K562 (cell line): Measurements from ENCODE around the gene ROR2. TPM values are rescaled to one million over a fixed set of nuclear protein-coding genes. Genes with fewer than 3 reads are reported as not detected.

Experiments
- ATAC-seq: fragments of 200-7000 bp; cut with Tn5 transposase; 3 replicates; pipeline ENCODE4 v1.9.1; 2020; ENCODE audit warnings: moderate library complexity
- BruUV-seq: library from RNA; stranded (reverse); fragments of 400-500 nt; replicated peaks from 2 replicates; lab custom pipeline; 2021; lab: Mats Ljungman, UMichigan
- CTCF ChIA-PET: fragments of 300-600 bp; formaldehyde crosslinking; extraction: SDS; loops from one replicate; lab custom pipeline; 2021; ENCODE audit warnings: low intra/inter-chr PET ratio; lab: Yijun Ruan, JAX
- POLR2A ChIA-PET: fragments of 300-600, 350-650 bp; sonication (Branson Sonifier 250); formaldehyde crosslinking; extraction: SDS; loops from one replicate; lab custom pipeline; 2021; ENCODE audit warnings: antibody characterized with exemption, inconsistent platforms; lab: Yijun Ruan, JAX
- DNase-seq, 4 experiments: peaks; one replicate each; pipeline versions ENCODE4 v3.0.0 to v3.0.0-alpha.2; 2011 to 2018; ENCODE audit warnings: low spot score in 3 of 4, mixed read lengths in 3 of 4; ENCODE audit errors: extremely low read depth in 1 of 4
- FAIRE-seq: peaks from 2 replicates; lab custom pipeline; 2011; peaks lifted over from hg19 to GRCh38; lab: Jason Lieb, UNC
- H2AFZ ChIP-seq: 2 replicates; pipeline ENCODE4 v1.6.0; 2011; ENCODE audit warnings: low read depth, low read length, control low read depth, inconsistent platforms
- H3K27ac ChIP-seq: fragments of 200-600 bp; 3 replicates; pipeline ENCODE4 v1.8.0; 2011; ENCODE audit warnings: low read depth, mild to moderate bottlenecking, control low read depth, inconsistent platforms, low read length, moderate library complexity, mixed read lengths; ENCODE audit errors: extremely low read depth
- H3K27me3 ChIP-seq, 2 experiments: fragments of 300-600 bp in 1 of 2; 2 replicates in 1 of 2; 3 replicates in 1 of 2; pipeline versions ENCODE4 v1.6.0 to v1.8.0; 2011; ENCODE audit warnings: inconsistent platforms in 2 of 2, low read length in 2 of 2, mild to moderate bottlenecking in 1 of 2, mixed read lengths in 1 of 2, moderate library complexity in 1 of 2; ENCODE audit not compliant: control insufficient read depth in 2 of 2, insufficient read depth in 2 of 2
- H3K36me3 ChIP-seq: fragments of 300-600 bp; 3 replicates; pipeline ENCODE4 v1.8.0; 2011; ENCODE audit warnings: mild to moderate bottlenecking, low read length, inconsistent platforms; ENCODE audit not compliant: control insufficient read depth, insufficient read depth
- H3K4me1 ChIP-seq, 2 experiments: fragments of 200-600 bp in 1 of 2; replicated peaks in 1 of 2; 2 replicates in 1 of 2; 3 replicates in 1 of 2; pipeline versions ENCODE4 v1.5.1 to v1.8.0; 2011; ENCODE audit warnings: inconsistent platforms in 2 of 2, low read length in 2 of 2, mild to moderate bottlenecking in 1 of 2, mixed read lengths in 1 of 2, moderate library complexity in 1 of 2; ENCODE audit not compliant: control insufficient read depth in 2 of 2, insufficient read depth in 2 of 2
- H3K4me2 ChIP-seq: 2 replicates; pipeline ENCODE4 v1.6.1; 2011; ENCODE audit warnings: low read length, control low read depth, inconsistent platforms, mixed read lengths; ENCODE audit not compliant: insufficient read depth
- H3K4me3 ChIP-seq: fragments of 200-600 bp; sonication (generic), shearing (Covaris generic); 2 replicates; pipeline ENCODE4 v1.5.1; 2016; ENCODE audit warnings: control low read depth, inconsistent platforms
- H3K79me2 ChIP-seq: fragments of 200-600 bp; 3 replicates; pipeline ENCODE4 v1.8.0; 2011; ENCODE audit warnings: low read length, inconsistent platforms; ENCODE audit not compliant: control insufficient read depth, insufficient read depth
- H3K9ac ChIP-seq, 2 experiments: 2 replicates each; pipeline versions ENCODE4 v1.6.0 to v1.6.1; 2011; ENCODE audit warnings: low read depth in 2 of 2, low read length in 2 of 2, control low read depth in 1 of 2, inconsistent platforms in 1 of 2, mild to moderate bottlenecking in 1 of 2, mixed read lengths in 1 of 2; ENCODE audit not compliant: insufficient read depth in 1 of 2
- H3K9me1 ChIP-seq: one replicate; pipeline ENCODE4 v1.6.0; 2011; ENCODE audit warnings: inconsistent platforms, mild to moderate bottlenecking, low read length, moderate library complexity; ENCODE audit not compliant: control insufficient read depth, insufficient read depth
- H3K9me3 ChIP-seq: replicated peaks from 2 replicates; pipeline ENCODE4 v1.5.1; 2011; ENCODE audit warnings: low read depth, low read length, inconsistent platforms; ENCODE audit not compliant: control insufficient read depth, insufficient read depth
- H4K20me1 ChIP-seq: replicated peaks from 2 replicates; pipeline ENCODE4 v1.6.1; 2011; ENCODE audit warnings: low read length, inconsistent platforms, mixed read lengths; ENCODE audit not compliant: control insufficient read depth, insufficient read depth
- ATF1 ChIP-seq, 2 experiments: fragments of 450-650 bp in 1 of 2; IDR thresholded peaks; 2 replicates each; pipeline ENCODE4 v1.6.1; 2016; ENCODE audit warnings: missing compliant biosample characterization in 1 of 2, missing genetic modification characterization in 1 of 2
- ATF7 ChIP-seq: fragments of 450-650 bp; IDR thresholded peaks from 2 replicates; pipeline ENCODE4 v1.7.1; 2014; ENCODE audit warnings: mild to moderate bottlenecking, moderate library complexity
- DLX4 ChIP-seq: fragments of 250-450 bp; sonication (Bioruptor Pico); IDR thresholded peaks from 2 replicates; pipeline ENCODE4 v1.6.1; 2021; ENCODE audit warnings: mild to moderate bottlenecking
- HSF4 ChIP-seq: fragments of 250-450 bp; sonication (Bioruptor Pico); IDR thresholded peaks from 2 replicates; pipeline ENCODE4 v2.1.2; 2022; ENCODE audit warnings: mild to moderate bottlenecking, moderate library complexity, borderline replicate concordance
- KDM2B ChIP-seq: fragments of 250-450 bp; sonication (Bioruptor Pico); IDR thresholded peaks from 2 replicates; pipeline ENCODE4 v1.8.0; 2021; ENCODE audit warnings: mild to moderate bottlenecking, moderate library complexity
- KHSRP ChIP-seq: fragments of 450-650 bp; IDR thresholded peaks from 2 replicates; pipeline ENCODE4 v1.6.1; 2017
- LCOR ChIP-seq: sonication (generic); formaldehyde crosslinking; IDR thresholded peaks from 2 replicates; pipeline ENCODE4 v1.8.0; 2022; ENCODE audit warnings: mild to moderate bottlenecking, missing genetic modification reagents
- MBD1 ChIP-seq: fragments of 250-450 bp; sonication (Bioruptor Pico); IDR thresholded peaks from 2 replicates; pipeline ENCODE4 v1.8.0; 2022; ENCODE audit warnings: inconsistent platforms
- MCM3 ChIP-seq: fragments of 450-650 bp; IDR thresholded peaks from 2 replicates; pipeline ENCODE4 v1.6.1; 2016
- SIN3A ChIP-seq, 2 experiments: fragments of 150-350 bp in 1 of 2; IDR thresholded peaks; 2 replicates each; pipeline ENCODE4 v1.6.1; 2011 to 2016; ENCODE audit warnings: borderline replicate concordance in 2 of 2, low read depth in 2 of 2, low read length in 2 of 2, mild to moderate bottlenecking in 2 of 2, moderate library complexity in 2 of 2; ENCODE audit not compliant: control insufficient read depth in 1 of 2
- TEAD2 ChIP-seq: fragments of 450-650 bp; IDR thresholded peaks from 2 replicates; pipeline ENCODE4 v1.6.1; 2016; ENCODE audit warnings: missing genetic modification characterization, control low read depth, missing compliant biosample characterization
- ZNF165 ChIP-seq: fragments of 250-450 bp; sonication (Bioruptor Pico); IDR thresholded peaks from 2 replicates; pipeline ENCODE4 v1.4.0; 2020; ENCODE audit warnings: borderline replicate concordance
- ZNF224 ChIP-seq: sonication (generic); formaldehyde crosslinking; IDR thresholded peaks from 2 replicates; pipeline ENCODE4 v1.8.0; 2022; ENCODE audit warnings: mild to moderate bottlenecking, missing genetic modification reagents
- ZNF274 ChIP-seq: IDR thresholded peaks from 2 replicates; pipeline ENCODE4 v1.6.1; 2011; ENCODE audit warnings: low read depth, mild to moderate bottlenecking, low read length, moderate library complexity, borderline replicate concordance
- ZNF512 ChIP-seq: IDR thresholded peaks from 2 replicates; pipeline ENCODE4 v1.6.1; 2016; ENCODE audit warnings: missing genetic modification characterization, missing compliant biosample characterization
- WGBS: fragments of 100-300 bp; shearing (Covaris generic); methylation state at CpG from one replicate; pipeline ENCODE4 v1.1.6; 2016; ENCODE audit warnings: low coverage, mixed read lengths; ENCODE audit not compliant: insufficient coverage; ENCODE audit errors: missing lambda C conversion rate; 5-methylcytosine and 5-hydroxymethylcytosine counted together
- in situ Hi-C: fragments of 300-500 bp; cut with MboI; formaldehyde crosslinking; loops from 4 replicates; pipeline ENCODE4 v1.15.0; 2018; ENCODE audit warnings: inconsistent platforms, mixed read lengths
- intact Hi-C: fragments of 100-400 bp; cut with micrococcal nuclease; formaldehyde crosslinking; loops from 2 replicates; pipeline ENCODE4 v1.14.2; 2022
- polyA plus RNA-seq, 8 experiments: library from polyadenylated mRNA; depleted of rRNA in 4 of 8; stranded (reverse) in 5 of 8; unstranded in 3 of 8; fragments of >200 nt; fragmentation: Nextera tagmentation in 2 of 8; fragmentation: Illumina TruSeq in 1 of 8; extraction: Ambion mirVana in 2 of 8; extraction: Trizol in 1 of 8; gene quantifications; 2 replicates each; pipeline versions ENCODE4 v1.2.1 to v1.2.3, GENCODE V29; 2011 to 2014; ENCODE audit warnings: inconsistent platforms in 1 of 8, missing spikeins in 1 of 8
- total RNA-seq, 7 experiments: library from RNA; depleted of rRNA in 6 of 7; stranded (reverse); fragments of >200 nt in 6 of 7; fragmentation: Illumina TruSeq in 2 of 7; extraction: Trizol in 2 of 7; gene quantifications; 2 replicates each; pipeline versions ENCODE4 v1.2.1 to v1.2.3, GENCODE V29; 2011 to 2021; ENCODE audit warnings: low replicate concordance in 1 of 7

The ROR2 gene
- total and polyA plus RNA-seq, 9 of the 15 experiments (the other 6 are each of a cell fraction or from before 2014, with no cell fraction given) = 5.6 to 33.8 (median 15.3) TPM

GRCh38 chr9:91536211-91536691 lies 413.8 kb downstream of the ROR2 start:
- ATAC-seq = no peak
- H3K4me1 ChIP-seq = no peaks in the 10 kb centered on the region

More at GRCh38 chr9:91536211-91536691, 413.8 kb downstream of the ROR2 start:
- Histone ChIP-seq H3K27ac (no peak overlapping the region), H3K36me3 (no peaks in the 10 kb centered on the region), H3K79me2 (no peaks in the 10 kb centered on the region), H3K9me1 (no peaks in the 10 kb centered on the region), H4K20me1 (no peaks in the 10 kb centered on the region), H3K9me3 (no peaks in the 10 kb centered on the region), H3K4me2 (no peak overlapping the region), H2AFZ (no peak overlapping the region), H3K4me3 (no peak overlapping the region), H3K27me3 (peaks cover 13 to 29% of the 10 kb centered on the region in 2 experiments; a peak in 3 of 5 replicates), H3K9ac (no peak overlapping the region)
- no TSS peak for BruUV-seq
- POLR2A ChIA-PET = no interaction called here
- intact Hi-C loops (no loop called here), in situ Hi-C loops (no loop called here)
- 2% methylated on average over 3 of the region's 3 CpGs for WGBS
- no peak for TF ChIP-seq MCM3
- TF ChIP-seq ATF1 (CRISPR knock-in tag; IDR thresholded peaks at IDR 0.05) = no peak
- no peak for TF ChIP-seq ATF1 (tag; IDR thresholded peaks at IDR 0.05)
- TF ChIP-seq ZNF224 (CRISPR knock-in tag) = no peak
- TF ChIP-seq ATF7 = no peak
- no peak for TF ChIP-seq HSF4 (CRISPR knock-in tag)
- TF ChIP-seq ZNF512 (tag) = no peak
- TF ChIP-seq ZNF165 = no peak
- TF ChIP-seq LCOR (CRISPR knock-in tag) = no peak
- no peak for TF ChIP-seq TEAD2 (tag)
- TF ChIP-seq SIN3A (IDR thresholded peaks at IDR 0.05; ENCODE audit: borderline replicate concordance in 2 of 2, control insufficient read depth in 1 of 2, low read depth in 2 of 2, low read length in 2 of 2) = no peak
- TF ChIP-seq KDM2B (CRISPR knock-in tag) = no peak
- no peak for TF ChIP-seq DLX4 (CRISPR knock-in tag)
- no peak for TF ChIP-seq KHSRP
- no peak for TF ChIP-seq ZNF274
- TF ChIP-seq MBD1 = no peak
- DNase-seq = no peak
- FAIRE-seq = no peak
- CTCF ChIA-PET = no interaction called here
